OCI-LY1 (cell line): ENCODE data around the gene AEBP1.

ENCODE experiments used
- CTCF ChIP-seq: fragments of 200-600 bp; sonication (generic), shearing (Covaris generic); IDR thresholded peaks from 2 replicates; pipeline ENCODE4 v1.5.1; 2017; ENCODE audit warnings: mild to moderate bottlenecking, antibody characterized with exemption, low read length, moderate library complexity, mixed read lengths
- EZH2 ChIP-seq: fragments of 200-600 bp; sonication (generic), shearing (Covaris generic); IDR thresholded peaks from 2 replicates; pipeline ENCODE4 v1.8.0; 2017; ENCODE audit warnings: borderline replicate concordance, mixed run types, mild to moderate bottlenecking, antibody characterized with exemption, low read length, moderate library complexity, mixed read lengths

- no peak for TF ChIP-seq CTCF
- no peak for TF ChIP-seq EZH2
These were observed 13.8 kb downstream of the AEBP1 start for GRCh38 chr7:44117801-44118429.
